Esophagus squamous epithelium (tissue), 4 donors: ENCODE results near the gene THNSL1.

ENCODE experiments used
- POLR2A ChIP-seq, 4 donors: fragments of 450-650 bp; IDR thresholded peaks; one replicate each; pipeline ENCODE4 v1.6.1; 2017; ENCODE audit warnings: antibody characterized with exemption in 4 of 4, mild to moderate bottlenecking in 4 of 4, moderate library complexity in 3 of 4
- TF ChIP-seq, protein P1 (sequence below), 6 experiments: fragments of 450-650 bp in 4 of 6; fragments of 200-600 bp in 2 of 6; sonication (generic) in 2 of 6; IDR thresholded peaks; one replicate each; pipeline ENCODE4 v1.5.1; 2016 to 2019; ENCODE audit warnings: antibody characterized with exemption in 6 of 6, mild to moderate bottlenecking in 4 of 6, moderate library complexity in 4 of 6

DNA sequence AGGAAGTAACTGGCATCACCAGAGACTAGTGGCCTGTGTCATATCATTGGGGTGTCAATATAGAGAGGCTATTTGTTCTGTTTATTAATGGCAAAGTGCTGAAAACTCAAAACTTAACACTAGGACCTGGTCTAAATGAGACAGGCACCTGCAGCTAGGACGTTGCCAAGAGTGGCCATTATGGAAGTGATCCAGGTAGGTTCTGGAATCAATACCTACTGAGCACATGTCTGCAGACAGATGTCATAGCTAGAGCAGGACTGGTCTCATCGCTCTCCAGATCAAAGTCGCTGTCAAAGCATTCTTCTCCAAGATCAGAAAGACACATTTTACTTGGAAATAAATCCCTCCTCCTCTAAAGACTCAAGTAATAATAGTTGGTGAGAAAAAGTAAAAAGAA lies 40.3 kb downstream of the THNSL1 start:
- no peak for TF ChIP-seq POLR2A (IDR thresholded peaks at IDR 0.05)
- TF ChIP-seq, protein P1, sequence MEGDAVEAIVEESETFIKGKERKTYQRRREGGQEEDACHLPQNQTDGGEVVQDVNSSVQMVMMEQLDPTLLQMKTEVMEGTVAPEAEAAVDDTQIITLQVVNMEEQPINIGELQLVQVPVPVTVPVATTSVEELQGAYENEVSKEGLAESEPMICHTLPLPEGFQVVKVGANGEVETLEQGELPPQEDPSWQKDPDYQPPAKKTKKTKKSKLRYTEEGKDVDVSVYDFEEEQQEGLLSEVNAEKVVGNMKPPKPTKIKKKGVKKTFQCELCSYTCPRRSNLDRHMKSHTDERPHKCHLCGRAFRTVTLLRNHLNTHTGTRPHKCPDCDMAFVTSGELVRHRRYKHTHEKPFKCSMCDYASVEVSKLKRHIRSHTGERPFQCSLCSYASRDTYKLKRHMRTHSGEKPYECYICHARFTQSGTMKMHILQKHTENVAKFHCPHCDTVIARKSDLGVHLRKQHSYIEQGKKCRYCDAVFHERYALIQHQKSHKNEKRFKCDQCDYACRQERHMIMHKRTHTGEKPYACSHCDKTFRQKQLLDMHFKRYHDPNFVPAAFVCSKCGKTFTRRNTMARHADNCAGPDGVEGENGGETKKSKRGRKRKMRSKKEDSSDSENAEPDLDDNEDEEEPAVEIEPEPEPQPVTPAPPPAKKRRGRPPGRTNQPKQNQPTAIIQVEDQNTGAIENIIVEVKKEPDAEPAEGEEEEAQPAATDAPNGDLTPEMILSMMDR (IDR thresholded peaks at IDR 0.05): no peak
